Skin epidermis (tissue), 12 donors: Measurements from ENCODE around the gene CORO2A.
A peak's percentile ranks its signal among the peaks of the same experiment; 100 is the strongest.
"Not testable (repeated sequence)": the region's sequence is repeated elsewhere in the genome, so short reads cannot be mapped to it uniquely, and the experiment has no call there.

Experiments used
- H3K27ac ChIP-seq, 21 experiments: fragments of 200-600 bp; sonication (generic) in 11 of 21; one replicate each; pipeline ENCODE4 v1.5.0; 2020; ENCODE audit warnings: mild to moderate bottlenecking in 3 of 21, inconsistent platforms in 2 of 21, moderate library complexity in 2 of 21
- H3K4me3 ChIP-seq, 7 experiments: fragments of 200-600 bp; sonication (generic) in 2 of 7; one replicate each; pipeline ENCODE4 v1.5.0; 2020; ENCODE audit warnings: inconsistent platforms in 2 of 7, mild to moderate bottlenecking in 2 of 7, moderate library complexity in 1 of 7

The CORO2A gene

GRCh38 chr9:98128316-98128715 is 64.1 kb downstream of the CORO2A start:
- no peak overlapping the region for H3K27ac ChIP-seq
- H3K4me3 ChIP-seq: no peak overlapping the region

- Histone ChIP-seq H3K27ac (no peak overlapping the region), H3K4me3 (no peak overlapping the region)
These were observed 65.2 kb downstream of the CORO2A start for GRCh38 chr9:98127226-98127625.

- H3K4me3 ChIP-seq: no peak overlapping the region
These were observed 67.6 kb downstream of the CORO2A start for GRCh38 chr9:98124637-98125426.

GRCh38 chr9:98124091-98124490 is 68.3 kb downstream of the CORO2A start:
- not testable (repeated sequence) for H3K27ac ChIP-seq, H3K4me3 ChIP-seq

More at GRCh38 chr9:98124637-98125426, 67.6 kb downstream of the CORO2A start:
- H3K27ac ChIP-seq: no peak overlapping the region

- peak overlapping the region in 10 of 21 experiments; percentile 35 to 95 (median 77) for H3K27ac ChIP-seq
- H3K4me3 ChIP-seq: no peak overlapping the region
These were observed 71.4 kb downstream of the CORO2A start for GRCh38 chr9:98121058-98121457.

GRCh38 chr9:98120476-98120875 is 72.0 kb downstream of the CORO2A start:
- Histone ChIP-seq H3K27ac (peak overlapping the region in 17 of 21 experiments; percentile 2 to 95 (median 65)), H3K4me3 (no peak overlapping the region)

- Histone ChIP-seq H3K4me3 (peak within 1 kb of the TSS; percentile 48 to 82 (median 63)), H3K27ac (peak within 1 kb of the TSS; percentile 72 to 95 (median 87))
These were observed 73.5 kb downstream of the CORO2A start, which contains the start of gene TRIM14 for GRCh38 chr9:98118640-98119601. TSS of gene TRIM14 (minus strand) at chr9:98119222. CDS start at chr9:98119188, 34 bp downstream.

GRCh38 chr9:98117984-98118639 is 74.3 kb downstream of the CORO2A start:
- peak overlapping the region; percentile 48 to 82 (median 63) for H3K4me3 ChIP-seq
- H3K27ac ChIP-seq: peak overlapping the region in 20 of 21 experiments; percentile 72 to 95 (median 88)

GRCh38 chr9:98117097-98117496 is 75.3 kb downstream of the CORO2A start:
- not testable (repeated sequence) for H3K27ac ChIP-seq, H3K4me3 ChIP-seq

GRCh38 chr9:98109052-98109451 is 83.4 kb downstream of the CORO2A start:
- Histone ChIP-seq H3K27ac (peak overlapping the region in 11 of 21 experiments; percentile 8 to 93 (median 60)), H3K4me3 (no peak overlapping the region)

GRCh38 chr9:98108531-98109031 is 83.9 kb downstream of the CORO2A start:
- H3K27ac ChIP-seq: peak overlapping the region in 12 of 21 experiments; percentile 8 to 93 (median 62)
- no peak overlapping the region for H3K4me3 ChIP-seq

- peak overlapping the region in 11 of 21 experiments; percentile 8 to 93 (median 63) for H3K27ac ChIP-seq
- no peak overlapping the region for H3K4me3 ChIP-seq
These were observed 84.5 kb downstream of the CORO2A start for GRCh38 chr9:98107926-98108325.

- H3K27ac ChIP-seq: peak overlapping the region in 14 of 21 experiments; percentile 2 to 93 (median 47)
These were observed 87.4 kb downstream of the CORO2A start for GRCh38 chr9:98105006-98105405.

GRCh38 chr9:98104445-98104881 is 88.0 kb downstream of the CORO2A start:
- no peak overlapping the region for H3K4me3 ChIP-seq
- H3K27ac ChIP-seq: peak overlapping the region in 15 of 21 experiments; percentile 2 to 93 (median 42)

More at GRCh38 chr9:98105006-98105405, 87.4 kb downstream of the CORO2A start:
- no peak overlapping the region for H3K4me3 ChIP-seq

- Histone ChIP-seq H3K27ac (peak overlapping the region in 12 of 21 experiments; percentile 8 to 93 (median 62)), H3K4me3 (no peak overlapping the region)
These were observed 90.6 kb downstream of the CORO2A start for GRCh38 chr9:98101868-98102273.

- Histone ChIP-seq H3K4me3 (no peak overlapping the region), H3K27ac (peak overlapping the region in 10 of 21 experiments; percentile 11 to 93 (median 66))
These were observed 91.0 kb downstream of the CORO2A start for GRCh38 chr9:98101416-98101815.

GRCh38 chr9:98100456-98100855 is 92.0 kb downstream of the CORO2A start:
- Histone ChIP-seq H3K27ac (peak overlapping the region in 8 of 21 experiments; percentile 14 to 93 (median 72)), H3K4me3 (no peak overlapping the region)

GRCh38 chr9:98099898-98100297 is 92.5 kb downstream of the CORO2A start:
- H3K27ac ChIP-seq: peak overlapping the region in 10 of 21 experiments; percentile 1 to 93 (median 60)

GRCh38 chr9:98099346-98099745 is 93.1 kb downstream of the CORO2A start:
- peak overlapping the region in 11 of 21 experiments; percentile 1 to 93 (median 59) for H3K27ac ChIP-seq
- no peak overlapping the region for H3K4me3 ChIP-seq

More at GRCh38 chr9:98099898-98100297, 92.5 kb downstream of the CORO2A start:
- no peak overlapping the region for H3K4me3 ChIP-seq
